ENCODE measurements around the gene METTL22. TPM values are rescaled to one million over a fixed set of nuclear protein-coding genes. Genes with fewer than 3 reads are reported as not detected.

The METTL22 gene
- total and polyA plus RNA-seq, 2 donors (not counting 3 experiments of a cell fraction or from before 2014, with no cell fraction given), result 42.0 to 52.6 TPM

DNA sequence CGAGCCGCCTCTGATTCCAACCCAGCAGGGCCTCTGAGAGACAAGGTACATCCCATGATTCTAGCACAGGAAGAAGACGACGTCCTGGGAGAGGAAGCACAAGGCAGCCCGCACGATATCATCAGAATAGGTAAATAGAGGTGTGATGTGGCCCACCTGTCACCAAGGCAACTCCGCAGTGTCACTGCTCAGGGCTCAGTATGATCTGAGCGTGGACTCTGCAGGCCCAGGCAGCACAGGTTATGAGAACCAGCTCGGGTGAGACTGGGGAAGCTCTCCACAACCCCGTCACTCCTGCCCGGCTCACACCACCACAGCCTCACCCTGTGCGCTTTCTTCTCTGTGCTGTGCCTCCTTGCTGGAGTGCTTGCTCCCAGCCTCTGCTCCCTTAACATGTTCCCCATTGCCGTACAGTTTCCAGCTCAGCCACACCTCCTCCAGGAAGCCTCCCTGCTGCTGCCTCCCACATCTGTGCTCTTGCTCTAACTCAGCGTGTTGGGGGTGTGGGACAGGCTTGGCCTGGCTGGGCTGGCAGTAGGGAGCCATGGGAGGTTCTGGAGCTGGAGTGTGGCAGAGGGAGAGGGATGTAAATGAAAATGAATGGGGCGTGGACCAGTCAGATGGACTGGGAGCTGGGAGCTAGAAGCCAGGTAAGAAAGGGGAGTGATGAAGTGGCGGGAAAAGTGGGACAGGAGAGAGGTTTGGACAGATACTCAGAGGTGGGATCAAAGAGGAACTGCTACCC is 7.7 kb downstream of the METTL22 start:
- no peaks in the 10 kb centered on the region for H3K27me3 ChIP-seq (ENCODE audit: control insufficient read depth in 2 of 2, insufficient read depth in 2 of 2, low read length in 2 of 2)
- H3K36me3 ChIP-seq (ENCODE audit: control insufficient read depth in 2 of 2, extremely low read depth in 1 of 2, insufficient read depth in 2 of 2, low read length in 2 of 2), result peaks cover 23 to 54% of the 10 kb centered on the region in 2 experiments
- FAIRE-seq (no peak), DNase-seq (ENCODE audit: low read depth, low spot score) (no peak)
- dilution Hi-C loops (cut with MboI; ENCODE audit: extremely low pct_ligation_motif_present, low sequenced_read_pairs), result no loop called here
- ChIA-PET CTCF (no interaction called here), POLR2A (no interaction called here)
- no peak overlapping the region for H3K9ac ChIP-seq (replicated peaks; ENCODE audit: extremely low read depth, insufficient read depth, low read length)
- intact Hi-C loops (cut with micrococcal nuclease), result no loop called here
- BruUV-seq (replicated peaks), result no TSS peak
- H3K9me3 ChIP-seq (replicated peaks; ENCODE audit: control insufficient read depth, insufficient read depth, low read length), result no peaks in the 10 kb centered on the region
- H3K9me1 ChIP-seq (replicated peaks; ENCODE audit: control insufficient read depth, extremely low read depth, insufficient read depth, low read length), result no peaks in the 10 kb centered on the region
- H2AFZ ChIP-seq (ENCODE audit: low read depth, low read length), result no peak overlapping the region
- H4K20me1 ChIP-seq (replicated peaks; ENCODE audit: control insufficient read depth, extremely low read depth, insufficient read depth, low read length), result no peaks in the 10 kb centered on the region
- no peaks in the 10 kb centered on the region for H3K4me1 ChIP-seq (ENCODE audit: control insufficient read depth, extremely low read depth, insufficient read depth, low read length)
- no peak overlapping the region for H3K4me3 ChIP-seq (replicated peaks in 1 of 3; ENCODE audit: insufficient read depth in 1 of 3, low read depth in 1 of 3, low read length in 3 of 3)
- H3K27ac ChIP-seq (ENCODE audit: insufficient read depth, low read depth, low read length), result no peak overlapping the region
- TF ChIP-seq, protein P1, sequence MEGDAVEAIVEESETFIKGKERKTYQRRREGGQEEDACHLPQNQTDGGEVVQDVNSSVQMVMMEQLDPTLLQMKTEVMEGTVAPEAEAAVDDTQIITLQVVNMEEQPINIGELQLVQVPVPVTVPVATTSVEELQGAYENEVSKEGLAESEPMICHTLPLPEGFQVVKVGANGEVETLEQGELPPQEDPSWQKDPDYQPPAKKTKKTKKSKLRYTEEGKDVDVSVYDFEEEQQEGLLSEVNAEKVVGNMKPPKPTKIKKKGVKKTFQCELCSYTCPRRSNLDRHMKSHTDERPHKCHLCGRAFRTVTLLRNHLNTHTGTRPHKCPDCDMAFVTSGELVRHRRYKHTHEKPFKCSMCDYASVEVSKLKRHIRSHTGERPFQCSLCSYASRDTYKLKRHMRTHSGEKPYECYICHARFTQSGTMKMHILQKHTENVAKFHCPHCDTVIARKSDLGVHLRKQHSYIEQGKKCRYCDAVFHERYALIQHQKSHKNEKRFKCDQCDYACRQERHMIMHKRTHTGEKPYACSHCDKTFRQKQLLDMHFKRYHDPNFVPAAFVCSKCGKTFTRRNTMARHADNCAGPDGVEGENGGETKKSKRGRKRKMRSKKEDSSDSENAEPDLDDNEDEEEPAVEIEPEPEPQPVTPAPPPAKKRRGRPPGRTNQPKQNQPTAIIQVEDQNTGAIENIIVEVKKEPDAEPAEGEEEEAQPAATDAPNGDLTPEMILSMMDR (IDR thresholded peaks at IDR 0.05; ENCODE audit: extremely low read depth in 1 of 2, insufficient read depth in 1 of 2, low read depth in 1 of 2, low read length in 2 of 2), result no peak
- TF ChIP-seq EZH2 (IDR thresholded peaks at IDR 0.05; ENCODE audit: borderline replicate concordance, low read depth, low read length, severe bottlenecking) (no peak), POLR2A (IDR thresholded peaks at IDR 0.05; ENCODE audit: low read depth, low read length) (no peak), GATA2 (IDR thresholded peaks at IDR 0.05; ENCODE audit: insufficient read depth, insufficient read length, low read depth, low read length) (no peak), MYC (IDR thresholded peaks at IDR 0.05; ENCODE audit: low read depth, low read length) (no peak), JUN (IDR thresholded peaks at IDR 0.05; ENCODE audit: borderline replicate concordance, insufficient read depth, insufficient read length, low read depth) (no peak), FOS (IDR thresholded peaks at IDR 0.05; ENCODE audit: borderline replicate concordance, insufficient read depth, low read length) (no peak), POLR2AphosphoS5 (IDR thresholded peaks at IDR 0.05; ENCODE audit: insufficient read depth, low read depth, low read length) (no peak)
- TF ChIP-seq, protein P2, sequence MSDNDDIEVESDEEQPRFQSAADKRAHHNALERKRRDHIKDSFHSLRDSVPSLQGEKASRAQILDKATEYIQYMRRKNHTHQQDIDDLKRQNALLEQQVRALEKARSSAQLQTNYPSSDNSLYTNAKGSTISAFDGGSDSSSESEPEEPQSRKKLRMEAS (IDR thresholded peaks at IDR 0.05; ENCODE audit: insufficient read depth, insufficient read length), result no peak
- no peak overlapping the region for H3K4me2 ChIP-seq (ENCODE audit: insufficient read depth, low read length)
- no peaks in the 10 kb centered on the region for H3K79me2 ChIP-seq (ENCODE audit: control insufficient read depth, insufficient read depth, low read length)
